Measurements from ENCODE around the gene FANCC.
A peak's percentile ranks its signal among the peaks of the same experiment; 100 is the strongest.

The FANCC gene

GRCh38 chr9:95189251-95190098 is 128.0 kb downstream of the FANCC start:
- peak; percentile 81 for DNase-seq (ENCODE audit: low read depth)

GRCh38 chr9:95188459-95188858 is 129.1 kb downstream of the FANCC start:
- DNase-seq (ENCODE audit: low read depth), result peak; percentile 47

GRCh38 chr9:95185956-95186355 is 131.6 kb downstream of the FANCC start:
- DNase-seq (ENCODE audit: low read depth), result no peak

- peak; percentile 45 for DNase-seq (ENCODE audit: low read depth)
These were observed 134.5 kb downstream of the FANCC start for GRCh38 chr9:95182854-95183563.

- DNase-seq (ENCODE audit: low read depth), result no peak
These were observed 135.7 kb downstream of the FANCC start for GRCh38 chr9:95181835-95182234.

- no peak for DNase-seq (ENCODE audit: low read depth)
These were observed 136.2 kb downstream of the FANCC start for GRCh38 chr9:95181226-95181818.

- DNase-seq (ENCODE audit: low read depth), result no peak
These were observed 139.9 kb downstream of the FANCC start for GRCh38 chr9:95177617-95178016.

- no peak for DNase-seq (ENCODE audit: low read depth)
These were observed 140.7 kb downstream of the FANCC start for GRCh38 chr9:95176755-95177319.

- DNase-seq (ENCODE audit: low read depth), result no peak
These were observed 142.0 kb downstream of the FANCC start for GRCh38 chr9:95175523-95175922.

- no peak for DNase-seq (ENCODE audit: low read depth)
These were observed 143.5 kb downstream of the FANCC start for GRCh38 chr9:95174038-95174437.

GRCh38 chr9:95171596-95171995 is 145.9 kb downstream of the FANCC start:
- DNase-seq (ENCODE audit: low read depth), result peak; percentile 18

GRCh38 chr9:95171001-95171400 is 146.5 kb downstream of the FANCC start:
- peak; percentile 39 for DNase-seq (ENCODE audit: low read depth)

- peak; percentile 97 for DNase-seq (ENCODE audit: low read depth)
These were observed 149.5 kb downstream of the FANCC start for GRCh38 chr9:95167998-95168397.

GRCh38 chr9:95165004-95165403 is 152.5 kb downstream of the FANCC start:
- no peak for DNase-seq (ENCODE audit: low read depth)

GRCh38 chr9:95157481-95158151 is 159.9 kb downstream of the FANCC start:
- peak; percentile 93 for DNase-seq (ENCODE audit: low read depth)

- no peak for DNase-seq (ENCODE audit: low read depth)
These were observed 161.4 kb downstream of the FANCC start for GRCh38 chr9:95156074-95156473.

GRCh38 chr9:95155220-95155619 is 162.3 kb downstream of the FANCC start:
- no peak for DNase-seq (ENCODE audit: low read depth)

- no peak for DNase-seq (ENCODE audit: low read depth)
These were observed 166.6 kb downstream of the FANCC start for GRCh38 chr9:95150903-95151302.

GRCh38 chr9:95148208-95148520 is 169.3 kb downstream of the FANCC start:
- no peak for DNase-seq (ENCODE audit: low read depth)

GRCh38 chr9:95147452-95148207 is 169.9 kb downstream of the FANCC start:
- DNase-seq (ENCODE audit: low read depth), result peak; percentile 48
